GM23338 (cell line): ENCODE data around the gene PPP2R5E. TPM values are rescaled to one million over a fixed set of nuclear protein-coding genes. Genes with fewer than 3 reads are reported as not detected.

Experiments used
- ATAC-seq: fragments of 200-7000 bp; cut with Tn5 transposase; 3 replicates; pipeline ENCODE4 v1.9.1; 2020
- DNase-seq: peaks from one replicate; pipeline ENCODE4 v3.0.0-alpha.2; 2015; ENCODE audit warnings: low spot score
- H2AFZ ChIP-seq: fragments of 200-600 bp; sonication (generic); 2 replicates; pipeline ENCODE4 v1.8.0; 2016; ENCODE audit warnings: antibody characterized with exemption, mild to moderate bottlenecking, moderate library complexity
- H3F3A ChIP-seq: fragments of 200-600 bp; sonication (generic); replicated peaks from 2 replicates; pipeline ENCODE4 v1.8.0; 2017; ENCODE audit warnings: antibody characterized with exemption, mixed run types, low read depth
- H3K27ac ChIP-seq: fragments of 200-600 bp; sonication (generic); 2 replicates; pipeline ENCODE4 v1.6.1; 2016; ENCODE audit warnings: low read depth
- H3K27me3 ChIP-seq: fragments of 200-600 bp; sonication (generic); 2 replicates; pipeline ENCODE4 v1.8.0; 2016; ENCODE audit warnings: mild to moderate bottlenecking, mixed run types, moderate library complexity; ENCODE audit not compliant: insufficient read depth
- H3K36me3 ChIP-seq: fragments of 200-600 bp; sonication (generic); 2 replicates; pipeline ENCODE4 v1.8.0; 2016; ENCODE audit warnings: mild to moderate bottlenecking; ENCODE audit not compliant: insufficient read depth
- H3K4me1 ChIP-seq: fragments of 200-600 bp; sonication (generic); 2 replicates; pipeline ENCODE4 v1.8.0; 2016; ENCODE audit warnings: mild to moderate bottlenecking, moderate library complexity; ENCODE audit not compliant: insufficient read depth
- H3K4me2 ChIP-seq: fragments of 200-600 bp; sonication (generic); 2 replicates; pipeline ENCODE4 v1.7.1; 2017; ENCODE audit warnings: mixed run types
- H3K4me3 ChIP-seq: fragments of 200-600 bp; sonication (generic); 2 replicates; pipeline ENCODE4 v1.6.1; 2016; ENCODE audit warnings: mixed run types
- H3K79me2 ChIP-seq: fragments of 200-600 bp; sonication (generic); replicated peaks from 2 replicates; pipeline ENCODE4 v1.8.0; 2017; ENCODE audit warnings: mild to moderate bottlenecking; ENCODE audit not compliant: insufficient read depth
- H3K9me2 ChIP-seq: fragments of 200-600 bp; sonication (generic); 2 replicates; pipeline ENCODE4 v1.8.0; 2017; ENCODE audit not compliant: insufficient read depth
- H4K20me1 ChIP-seq: fragments of 200-600 bp; sonication (generic); replicated peaks from 2 replicates; pipeline ENCODE4 v1.8.0; 2017; ENCODE audit warnings: mild to moderate bottlenecking; ENCODE audit not compliant: insufficient read depth
- H3K27ac Mint-ChIP-seq: 2 replicates; pipeline ENCODE4 v1.8.0; 2020; ENCODE audit warnings: inconsistent platforms, mild to moderate bottlenecking, moderate library complexity, mixed read lengths
- H3K27me3 Mint-ChIP-seq: 3 replicates; pipeline ENCODE4 v1.8.0; 2022; ENCODE audit warnings: low read depth, mild to moderate bottlenecking, moderate library complexity, mixed read lengths, inconsistent platforms; ENCODE audit not compliant: insufficient read depth, poor library complexity
- H3K36me3 Mint-ChIP-seq: 3 replicates; pipeline ENCODE4 v1.8.0; 2021; ENCODE audit warnings: low read depth, mild to moderate bottlenecking, inconsistent platforms, moderate library complexity, mixed read lengths
- H3K4me1 Mint-ChIP-seq: 3 replicates; pipeline ENCODE4 v1.8.0; 2020; ENCODE audit warnings: mild to moderate bottlenecking, inconsistent platforms, mixed read lengths
- H3K4me3 Mint-ChIP-seq: 3 replicates; pipeline ENCODE4 v1.8.0; 2021; ENCODE audit warnings: moderate library complexity, mild to moderate bottlenecking, inconsistent platforms, mixed read lengths
- H3K9me3 Mint-ChIP-seq: 3 replicates; pipeline ENCODE4 v1.8.0; 2020; ENCODE audit warnings: moderate library complexity, mild to moderate bottlenecking, inconsistent platforms, mixed read lengths
- CREB1 ChIP-seq: fragments of 250-450 bp; sonication (Bioruptor Pico); IDR thresholded peaks from 2 replicates; pipeline ENCODE4 v1.5.0; 2020; ENCODE audit warnings: low read depth, mild to moderate bottlenecking, moderate library complexity
- CTCF ChIP-seq, 2 experiments: fragments of 200-600 bp in 1 of 2; sonication (generic) in 1 of 2; conservative IDR thresholded peaks; 2 replicates each; pipeline versions ENCODE4 v1.5.1 to v1.6.1; 2016 to 2017; ENCODE audit warnings: antibody characterized with exemption in 2 of 2, low read depth in 2 of 2, mild to moderate bottlenecking in 2 of 2, moderate library complexity in 1 of 2
- EZH2 ChIP-seq: fragments of 200-600 bp; sonication (generic); IDR thresholded peaks from one replicate; pipeline ENCODE4 v1.8.0; 2017; ENCODE audit warnings: antibody characterized with exemption, mild to moderate bottlenecking, low read depth; ENCODE audit not compliant: unreplicated experiment
- EZH2phosphoT487 ChIP-seq: fragments of 200-600 bp; sonication (generic); IDR thresholded peaks from one replicate; pipeline ENCODE4 v1.8.1; 2018; ENCODE audit warnings: antibody characterized with exemption; ENCODE audit not compliant: unreplicated experiment
- JUNB ChIP-seq: IDR thresholded peaks from one replicate; pipeline ENCODE4 v1.6.1; 2016; ENCODE audit warnings: antibody characterized with exemption; ENCODE audit not compliant: unreplicated experiment
- ZNF462 ChIP-seq: fragments of 250-450 bp; sonication (Bioruptor Pico); IDR thresholded peaks from 2 replicates; pipeline ENCODE4 v1.5.0; 2020; ENCODE audit warnings: mild to moderate bottlenecking, moderate library complexity
- polyA plus RNA-seq: library from polyadenylated mRNA; unstranded; fragments of >200 nt; fragmentation: Nextera tagmentation; extraction: Ambion mirVana; gene quantifications from 2 replicates; pipeline ENCODE4 v1.2.1, GENCODE V29; 2016
- total RNA-seq: library from RNA; depleted of rRNA; stranded (reverse); fragments of >200 nt; shearing (Covaris generic); gene quantifications from 2 replicates; pipeline ENCODE4 v1.2.3, GENCODE V29; 2014

PPP2R5E gene
- total and polyA plus RNA-seq, 2 experiments from 2014 or later, result 40.9 to 45.5 TPM

GRCh38 chr14:63453443-63453936 lies 89.7 kb downstream of the PPP2R5E start:
- Histone ChIP-seq H3F3A (no peaks in the 10 kb centered on the region), H3K9me2 (no peaks in the 10 kb centered on the region), H3K27me3 (no peaks in the 10 kb centered on the region), H3K79me2 (peaks cover 96% of the 10 kb centered on the region), H2AFZ (no peak overlapping the region), H3K36me3 (no peaks in the 10 kb centered on the region), H3K4me1 (no peaks in the 10 kb centered on the region), H3K4me2 (no peak overlapping the region), H3K27ac (no peak overlapping the region), H3K4me3 (no peak overlapping the region), H4K20me1 (peaks cover 41% of the 10 kb centered on the region)
- DNase-seq, result no peak
- no peak for ATAC-seq
- no peak for TF ChIP-seq EZH2
- Mint-ChIP-seq H3K27me3 (peaks cover 3% of the 10 kb centered on the region), H3K4me3 (no peak overlapping the region), H3K27ac (no peak overlapping the region), H3K36me3 (peaks cover 8% of the 10 kb centered on the region; the same call in 2 of the 3 replicates), H3K4me1 (peaks cover 6% of the 10 kb centered on the region; the same call in 2 of the 3 replicates), H3K9me3 (no peaks in the 10 kb centered on the region)

- Mint-ChIP-seq H3K4me1 (peaks cover 6% of the 10 kb centered on the region; the same call in 2 of the 3 replicates), H3K4me3 (no peak overlapping the region), H3K9me3 (no peaks in the 10 kb centered on the region), H3K36me3 (peaks cover 8% of the 10 kb centered on the region; the same call in 2 of the 3 replicates), H3K27me3 (peaks cover 3% of the 10 kb centered on the region), H3K27ac (no peak overlapping the region)
- Histone ChIP-seq H3K4me1 (no peaks in the 10 kb centered on the region), H4K20me1 (peaks cover 34% of the 10 kb centered on the region), H3K9me2 (no peaks in the 10 kb centered on the region), H3K4me3 (no peak overlapping the region), H3K36me3 (no peaks in the 10 kb centered on the region), H3K4me2 (no peak overlapping the region), H3K27ac (no peak overlapping the region), H3K79me2 (peaks cover 89% of the 10 kb centered on the region), H3F3A (no peaks in the 10 kb centered on the region), H2AFZ (no peak overlapping the region), H3K27me3 (no peaks in the 10 kb centered on the region)
- DNase-seq (no peak), ATAC-seq (no peak)
- TF ChIP-seq EZH2phosphoT487 (no peak), CREB1 (CRISPR knock-in tag) (no peak), ZNF462 (CRISPR knock-in tag) (no peak), EZH2 (no peak), CTCF (conservative IDR thresholded peaks at IDR 0.05; ENCODE audit: low read depth in 2 of 2) (no peak), JUNB (no peak)
These were observed 90.4 kb downstream of the PPP2R5E start for GRCh38 chr14:63452796-63453195.
